ENCODE measurements around the gene COTL1. TPM values are rescaled to one million over a fixed set of nuclear protein-coding genes. Genes with fewer than 3 reads are reported as not detected.

COTL1 gene
- total and polyA plus RNA-seq, 2 of the 13 experiments (the other 11 are each of a cell fraction or from before 2014, with no cell fraction given) = 8.7 to 16.9 TPM

DNA sequence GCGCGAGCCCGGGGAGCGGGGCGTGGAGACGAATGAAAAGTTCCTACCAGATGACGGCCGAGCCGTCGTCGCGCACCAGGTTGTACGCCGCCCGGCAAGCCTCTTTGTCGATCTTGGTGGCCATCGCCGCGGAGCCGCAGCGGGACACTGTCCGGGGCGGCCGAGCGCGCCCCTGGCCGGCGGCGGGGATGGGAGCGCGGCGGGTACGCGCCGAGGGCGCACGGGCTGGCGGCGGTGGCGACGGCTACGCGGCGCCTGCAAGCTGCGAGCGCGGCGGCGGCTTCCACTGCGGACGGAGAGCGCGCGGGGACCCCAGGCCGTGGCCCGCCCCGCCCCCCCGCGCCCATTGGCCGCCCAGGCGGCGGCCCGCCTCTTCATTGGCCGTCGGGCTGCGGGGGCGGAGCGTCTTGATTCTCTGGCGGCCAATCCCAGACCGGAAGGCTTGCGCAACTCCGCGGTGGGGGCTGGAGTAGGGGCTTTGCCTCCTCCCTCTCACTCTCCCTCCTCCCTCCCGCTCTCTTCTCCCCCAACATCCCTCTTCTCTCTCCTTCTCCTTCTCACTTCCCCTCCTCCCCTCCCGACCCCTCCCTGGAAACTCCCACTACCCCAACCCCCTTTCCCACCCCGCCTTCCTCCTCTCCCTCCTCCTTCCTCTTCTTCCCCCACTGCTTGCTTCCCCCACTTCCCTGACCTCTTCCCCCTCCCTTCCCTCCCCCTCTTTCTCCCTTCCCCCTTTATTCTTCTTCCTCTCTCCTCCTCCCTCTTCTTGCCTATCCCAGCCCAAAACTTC is at the start of gene COTL1 (continued):
- TF ChIP-seq RFXAP (CRISPR knock-in tag; IDR thresholded peaks at IDR 0.05; ENCODE audit: borderline replicate concordance) = peak; percentile 68; the same call in 1 of the 2 replicates
- peak; percentile 59; the same call in 1 of the 2 replicates for TF ChIP-seq ZNF367 (CRISPR knock-in tag; IDR thresholded peaks at IDR 0.05; ENCODE audit: borderline replicate concordance)
- TF ChIP-seq SPEN (CRISPR knock-in tag; IDR thresholded peaks at IDR 0.05; ENCODE audit: low read depth) = peak; percentile 49; the same call in 1 of the 2 replicates
- TF ChIP-seq GABPB1 (CRISPR knock-in tag; IDR thresholded peaks at IDR 0.05) = peak; percentile 75
- peak; percentile 45; the same call in 1 of the 2 replicates for TF ChIP-seq ZNF574 (CRISPR knock-in tag; IDR thresholded peaks at IDR 0.05)
- no peak for TF ChIP-seq ZFAT (CRISPR knock-in tag; conservative IDR thresholded peaks at IDR 0.05)
- TF ChIP-seq SMAD1 (CRISPR knock-in tag; IDR thresholded peaks at IDR 0.05; ENCODE audit: borderline replicate concordance, low read depth) = no peak
- no peak for TF ChIP-seq ZNF225 (CRISPR knock-in tag; IDR thresholded peaks at IDR 0.05)
- TF ChIP-seq, protein P1, sequence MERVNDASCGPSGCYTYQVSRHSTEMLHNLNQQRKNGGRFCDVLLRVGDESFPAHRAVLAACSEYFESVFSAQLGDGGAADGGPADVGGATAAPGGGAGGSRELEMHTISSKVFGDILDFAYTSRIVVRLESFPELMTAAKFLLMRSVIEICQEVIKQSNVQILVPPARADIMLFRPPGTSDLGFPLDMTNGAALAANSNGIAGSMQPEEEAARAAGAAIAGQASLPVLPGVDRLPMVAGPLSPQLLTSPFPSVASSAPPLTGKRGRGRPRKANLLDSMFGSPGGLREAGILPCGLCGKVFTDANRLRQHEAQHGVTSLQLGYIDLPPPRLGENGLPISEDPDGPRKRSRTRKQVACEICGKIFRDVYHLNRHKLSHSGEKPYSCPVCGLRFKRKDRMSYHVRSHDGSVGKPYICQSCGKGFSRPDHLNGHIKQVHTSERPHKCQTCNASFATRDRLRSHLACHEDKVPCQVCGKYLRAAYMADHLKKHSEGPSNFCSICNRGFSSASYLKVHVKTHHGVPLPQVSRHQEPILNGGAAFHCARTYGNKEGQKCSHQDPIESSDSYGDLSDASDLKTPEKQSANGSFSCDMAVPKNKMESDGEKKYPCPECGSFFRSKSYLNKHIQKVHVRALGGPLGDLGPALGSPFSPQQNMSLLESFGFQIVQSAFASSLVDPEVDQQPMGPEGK (CRISPR knock-in tag; IDR thresholded peaks at IDR 0.05) = peak; percentile 97
- 0 out of 2 replicates have a peak, but pooled peaks have one; percentile 15 for TF ChIP-seq FOXK1 (CRISPR knock-in tag; IDR thresholded peaks at IDR 0.05; ENCODE audit: borderline replicate concordance, low read depth)
- TF ChIP-seq ZNF775 (CRISPR knock-in tag; IDR thresholded peaks at IDR 0.05; ENCODE audit: borderline replicate concordance) = peak; percentile 91; the same call in 1 of the 2 replicates
- TF ChIP-seq ZNF746 (CRISPR knock-in tag; IDR thresholded peaks at IDR 0.05) = peak; percentile 24; the same call in 1 of the 2 replicates
- TF ChIP-seq, protein P2, sequence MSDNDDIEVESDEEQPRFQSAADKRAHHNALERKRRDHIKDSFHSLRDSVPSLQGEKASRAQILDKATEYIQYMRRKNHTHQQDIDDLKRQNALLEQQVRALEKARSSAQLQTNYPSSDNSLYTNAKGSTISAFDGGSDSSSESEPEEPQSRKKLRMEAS (IDR thresholded peaks at IDR 0.05) = peak; percentile 58
- peak; percentile 46; the same call in 1 of the 2 replicates for TF ChIP-seq ERF (CRISPR knock-in tag; IDR thresholded peaks at IDR 0.05)
- TF ChIP-seq EHMT2 (IDR thresholded peaks at IDR 0.05; ENCODE audit: borderline replicate concordance, low read depth, low read length) = no peak
- TF ChIP-seq ZNF207 (IDR thresholded peaks at IDR 0.05; ENCODE audit: borderline replicate concordance) = no peak
- peak; percentile 34; the same call in 1 of the 2 replicates for TF ChIP-seq ZNF558 (CRISPR knock-in tag; IDR thresholded peaks at IDR 0.05; ENCODE audit: borderline replicate concordance)
- TF ChIP-seq, protein P3, sequence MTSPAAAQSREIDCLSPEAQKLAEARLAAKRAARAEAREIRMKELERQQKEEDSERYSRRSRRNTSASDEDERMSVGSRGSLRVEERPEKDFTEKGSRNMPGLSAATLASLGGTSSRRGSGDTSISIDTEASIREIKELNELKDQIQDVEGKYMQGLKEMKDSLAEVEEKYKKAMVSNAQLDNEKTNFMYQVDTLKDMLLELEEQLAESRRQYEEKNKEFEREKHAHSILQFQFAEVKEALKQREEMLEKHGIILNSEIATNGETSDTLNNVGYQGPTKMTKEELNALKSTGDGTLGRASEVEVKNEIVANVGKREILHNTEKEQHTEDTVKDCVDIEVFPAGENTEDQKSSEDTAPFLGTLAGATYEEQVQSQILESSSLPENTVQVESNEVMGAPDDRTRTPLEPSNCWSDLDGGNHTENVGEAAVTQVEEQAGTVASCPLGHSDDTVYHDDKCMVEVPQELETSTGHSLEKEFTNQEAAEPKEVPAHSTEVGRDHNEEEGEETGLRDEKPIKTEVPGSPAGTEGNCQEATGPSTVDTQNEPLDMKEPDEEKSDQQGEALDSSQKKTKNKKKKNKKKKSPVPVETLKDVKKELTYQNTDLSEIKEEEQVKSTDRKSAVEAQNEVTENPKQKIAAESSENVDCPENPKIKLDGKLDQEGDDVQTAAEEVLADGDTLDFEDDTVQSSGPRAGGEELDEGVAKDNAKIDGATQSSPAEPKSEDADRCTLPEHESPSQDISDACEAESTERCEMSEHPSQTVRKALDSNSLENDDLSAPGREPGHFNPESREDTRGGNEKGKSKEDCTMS (CRISPR knock-in tag; conservative IDR thresholded peaks at IDR 0.05) = no peak
